Measurements from ENCODE around the gene KYNU.
"Not testable (repeated sequence)": the region's sequence is repeated elsewhere in the genome, so short reads cannot be mapped to it uniquely, and the experiment has no call there.

The KYNU gene

DNA sequence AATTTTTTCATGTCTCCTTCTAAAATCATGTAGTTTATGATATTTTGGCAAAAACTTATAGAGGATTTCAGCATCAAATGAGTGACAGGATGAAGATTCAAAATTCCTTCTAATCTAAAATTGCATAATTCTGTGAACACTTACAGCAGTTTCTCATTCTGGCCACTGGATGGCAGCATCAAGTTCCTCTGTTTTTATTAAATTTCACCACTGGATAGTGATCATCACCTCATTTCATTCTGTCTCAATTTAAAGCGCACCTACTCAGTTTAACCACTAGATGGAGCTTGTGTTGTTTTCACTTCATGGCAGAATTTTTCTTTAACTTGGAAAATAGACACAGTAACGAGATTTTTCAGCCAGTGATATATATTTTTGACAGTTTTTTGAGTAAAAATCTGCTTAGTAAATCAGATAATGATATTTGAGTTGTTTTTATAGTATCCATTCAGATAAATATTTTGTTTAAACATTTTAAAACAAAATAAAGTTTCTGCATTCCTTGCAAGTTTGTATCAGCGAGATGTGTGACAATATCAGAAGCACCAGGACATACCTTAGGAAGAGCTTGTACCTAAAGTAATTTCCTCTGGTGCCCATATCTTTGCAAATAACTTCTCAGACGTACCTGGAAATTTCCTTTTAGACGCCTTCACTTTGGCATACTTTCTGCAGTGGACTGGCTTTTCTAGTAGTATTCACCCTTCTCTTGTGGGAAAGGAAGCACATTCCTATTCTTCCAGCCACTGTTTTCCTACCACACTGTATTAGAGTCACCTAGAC is 157.0 kb downstream of the KYNU start:
- no peaks in the 10 kb centered on the region for H3K27me3 ChIP-seq (ENCODE audit: control insufficient read depth in 1 of 2, insufficient read depth in 2 of 2, low read length in 2 of 2)
- H3K9me3 ChIP-seq (ENCODE audit: control insufficient read depth in 1 of 2, low read length in 2 of 2) = no peaks in the 10 kb centered on the region
- no peaks in the 10 kb centered on the region for H3K36me3 ChIP-seq (ENCODE audit: control insufficient read depth in 1 of 2, insufficient read depth in 2 of 2, low read length in 2 of 2)
- H3K4me1 ChIP-seq (ENCODE audit: control insufficient read depth in 1 of 2, insufficient read depth in 2 of 2, low read length in 2 of 2) = no peaks in the 10 kb centered on the region
- no peak overlapping the region for H3K27ac ChIP-seq (ENCODE audit: low read depth, low read length)
- H3K9ac ChIP-seq (ENCODE audit: low read depth in 1 of 2, low read length in 2 of 2) = no peak overlapping the region
- no peak overlapping the region for H3K4me3 ChIP-seq (ENCODE audit: low read depth in 1 of 2, low read length in 2 of 2)

GRCh38 chr2:143051465-143051864 is 174.0 kb downstream of the KYNU start:
- Histone ChIP-seq H3K9me3 (ENCODE audit: control insufficient read depth in 1 of 2, low read length in 2 of 2) (peaks cover 0 to under 1% of the 10 kb centered on the region in 2 donors), H3K4me1 (ENCODE audit: control insufficient read depth in 1 of 2, insufficient read depth in 2 of 2, low read length in 2 of 2) (no peaks in the 10 kb centered on the region), H3K36me3 (ENCODE audit: control insufficient read depth in 1 of 2, insufficient read depth in 2 of 2, low read length in 2 of 2) (no peaks in the 10 kb centered on the region), H3K27me3 (ENCODE audit: control insufficient read depth in 1 of 2, insufficient read depth in 2 of 2, low read length in 2 of 2) (no peaks in the 10 kb centered on the region), H3K9ac (ENCODE audit: low read depth in 1 of 2, low read length in 2 of 2) (no peak overlapping the region), H3K4me3 (ENCODE audit: low read depth in 1 of 2, low read length in 2 of 2) (no peak overlapping the region), H3K27ac (ENCODE audit: low read depth, low read length) (no peak overlapping the region)

DNA sequence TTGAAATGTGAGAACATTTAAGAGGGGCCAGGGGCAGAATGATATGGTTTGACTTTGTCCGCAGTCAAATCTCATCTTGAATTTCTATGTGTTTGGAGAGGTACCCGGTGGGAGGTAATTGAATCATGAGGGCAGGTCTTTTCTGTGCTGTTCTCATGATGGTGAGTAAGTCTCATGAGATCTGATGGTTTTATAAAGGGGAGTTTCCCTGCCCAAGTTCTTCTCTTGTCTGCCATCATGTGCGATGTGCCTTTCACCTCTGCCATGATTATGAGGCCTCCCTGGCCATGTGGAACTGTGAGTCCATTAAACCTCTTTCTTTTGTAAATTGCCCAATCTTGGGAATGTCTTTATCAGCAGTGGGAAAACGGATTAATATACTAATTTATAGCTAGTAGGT is 176.0 kb downstream of the KYNU start:
- not testable (repeated sequence) for H3K27me3 ChIP-seq (ENCODE audit: control insufficient read depth in 1 of 2, insufficient read depth in 2 of 2, low read length in 2 of 2); H3K9me3 ChIP-seq (ENCODE audit: control insufficient read depth in 1 of 2, low read length in 2 of 2); H3K27ac ChIP-seq (ENCODE audit: low read depth, low read length); H3K4me1 ChIP-seq (ENCODE audit: control insufficient read depth in 1 of 2, insufficient read depth in 2 of 2, low read length in 2 of 2); H3K36me3 ChIP-seq (ENCODE audit: control insufficient read depth in 1 of 2, insufficient read depth in 2 of 2, low read length in 2 of 2); H3K9ac ChIP-seq (ENCODE audit: low read depth in 1 of 2, low read length in 2 of 2); H3K4me3 ChIP-seq (ENCODE audit: low read depth in 1 of 2, low read length in 2 of 2)

DNA sequence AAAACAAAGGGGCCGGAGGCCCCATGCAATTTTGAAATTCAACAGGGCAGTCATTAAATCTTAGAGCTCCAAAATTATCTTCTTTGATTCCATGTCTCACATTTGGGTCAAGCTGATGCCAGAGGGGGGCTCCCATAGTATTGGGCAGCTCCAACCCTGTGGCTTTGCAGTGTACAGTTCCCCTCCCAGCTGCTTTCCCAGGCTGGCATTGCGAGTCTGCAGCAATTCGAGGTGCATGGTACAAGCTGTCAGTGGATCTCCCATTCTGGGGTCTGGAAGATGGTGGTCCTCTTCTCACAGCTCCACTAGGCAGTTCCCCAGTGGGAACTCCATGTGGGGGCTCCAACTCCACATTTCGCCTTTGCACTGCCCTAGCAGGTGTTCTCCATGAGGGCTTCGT is 179.1 kb downstream of the KYNU start:
- no peak overlapping the region for H3K27ac ChIP-seq (ENCODE audit: low read depth, low read length)
- no peak overlapping the region for H3K4me3 ChIP-seq (ENCODE audit: low read depth in 1 of 2, low read length in 2 of 2)

DNA sequence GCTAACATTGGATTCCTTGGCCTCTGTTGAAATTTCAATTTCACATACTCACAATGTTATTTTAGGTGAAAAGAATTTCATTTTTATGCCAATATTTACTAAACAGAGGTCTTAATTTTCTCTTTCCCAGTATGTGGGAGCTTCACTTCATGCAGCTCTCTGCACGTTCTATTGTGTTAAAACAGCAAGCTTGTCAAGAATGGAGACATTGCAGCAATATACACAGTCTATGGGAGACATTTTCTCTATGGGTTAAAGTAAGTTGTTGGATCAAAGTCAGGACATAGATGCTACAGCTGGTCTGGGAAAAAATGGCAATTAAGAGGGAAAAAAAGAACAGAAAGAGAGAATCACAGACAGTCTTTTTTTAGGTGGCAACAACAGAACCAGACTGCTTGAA is 181.4 kb downstream of the KYNU start:
- Histone ChIP-seq H3K9ac (ENCODE audit: low read depth in 1 of 2, low read length in 2 of 2) (no peak overlapping the region), H3K36me3 (ENCODE audit: control insufficient read depth in 1 of 2, insufficient read depth in 2 of 2, low read length in 2 of 2) (no peaks in the 10 kb centered on the region), H3K27me3 (ENCODE audit: control insufficient read depth in 1 of 2, insufficient read depth in 2 of 2, low read length in 2 of 2) (no peaks in the 10 kb centered on the region), H3K4me3 (ENCODE audit: low read depth in 1 of 2, low read length in 2 of 2) (no peak overlapping the region), H3K4me1 (ENCODE audit: control insufficient read depth in 1 of 2, insufficient read depth in 2 of 2, low read length in 2 of 2) (no peaks in the 10 kb centered on the region), H3K27ac (ENCODE audit: low read depth, low read length) (no peak overlapping the region), H3K9me3 (ENCODE audit: control insufficient read depth in 1 of 2, low read length in 2 of 2) (peaks cover 4 to 5% of the 10 kb centered on the region in 2 donors)

More for the DNA sequence above, 179.1 kb downstream of the KYNU start:
- Histone ChIP-seq H3K9me3 (ENCODE audit: control insufficient read depth in 1 of 2, low read length in 2 of 2) (peaks cover 4 to 5% of the 10 kb centered on the region in 2 donors), H3K27me3 (ENCODE audit: control insufficient read depth in 1 of 2, insufficient read depth in 2 of 2, low read length in 2 of 2) (no peaks in the 10 kb centered on the region), H3K36me3 (ENCODE audit: control insufficient read depth in 1 of 2, insufficient read depth in 2 of 2, low read length in 2 of 2) (no peaks in the 10 kb centered on the region), H3K4me1 (ENCODE audit: control insufficient read depth in 1 of 2, insufficient read depth in 2 of 2, low read length in 2 of 2) (no peaks in the 10 kb centered on the region), H3K9ac (ENCODE audit: low read depth in 1 of 2, low read length in 2 of 2) (no peak overlapping the region)

GRCh38 chr2:143063612-143064200 is 186.2 kb downstream of the KYNU start:
- Histone ChIP-seq H3K36me3 (ENCODE audit: control insufficient read depth in 1 of 2, insufficient read depth in 2 of 2, low read length in 2 of 2) (no peaks in the 10 kb centered on the region), H3K9me3 (ENCODE audit: control insufficient read depth in 1 of 2, low read length in 2 of 2) (no peaks in the 10 kb centered on the region), H3K27me3 (ENCODE audit: control insufficient read depth in 1 of 2, insufficient read depth in 2 of 2, low read length in 2 of 2) (no peaks in the 10 kb centered on the region), H3K4me1 (ENCODE audit: control insufficient read depth in 1 of 2, insufficient read depth in 2 of 2, low read length in 2 of 2) (no peaks in the 10 kb centered on the region), H3K27ac (ENCODE audit: low read depth, low read length) (no peak overlapping the region), H3K9ac (ENCODE audit: low read depth in 1 of 2, low read length in 2 of 2) (no peak overlapping the region), H3K4me3 (ENCODE audit: low read depth in 1 of 2, low read length in 2 of 2) (no peak overlapping the region)

- Histone ChIP-seq H3K27me3 (ENCODE audit: control insufficient read depth in 1 of 2, insufficient read depth in 2 of 2, low read length in 2 of 2) (no peaks in the 10 kb centered on the region), H3K36me3 (ENCODE audit: control insufficient read depth in 1 of 2, insufficient read depth in 2 of 2, low read length in 2 of 2) (no peaks in the 10 kb centered on the region), H3K27ac (ENCODE audit: low read depth, low read length) (no peak overlapping the region)
Measured at GRCh38 chr2:143068094-143068493, 190.6 kb downstream of the KYNU start.

GRCh38 chr2:143068509-143068908 is 191.0 kb downstream of the KYNU start:
- Histone ChIP-seq H3K36me3 (ENCODE audit: control insufficient read depth in 1 of 2, insufficient read depth in 2 of 2, low read length in 2 of 2) (no peaks in the 10 kb centered on the region), H3K4me3 (ENCODE audit: low read depth in 1 of 2, low read length in 2 of 2) (no peak overlapping the region), H3K27ac (ENCODE audit: low read depth, low read length) (no peak overlapping the region), H3K4me1 (ENCODE audit: control insufficient read depth in 1 of 2, insufficient read depth in 2 of 2, low read length in 2 of 2) (no peaks in the 10 kb centered on the region), H3K9ac (ENCODE audit: low read depth in 1 of 2, low read length in 2 of 2) (no peak overlapping the region), H3K9me3 (ENCODE audit: control insufficient read depth in 1 of 2, low read length in 2 of 2) (peaks cover 0 to under 1% of the 10 kb centered on the region in 2 donors), H3K27me3 (ENCODE audit: control insufficient read depth in 1 of 2, insufficient read depth in 2 of 2, low read length in 2 of 2) (no peaks in the 10 kb centered on the region)

More at GRCh38 chr2:143068094-143068493, 190.6 kb downstream of the KYNU start:
- H3K4me3 ChIP-seq (ENCODE audit: low read depth in 1 of 2, low read length in 2 of 2) = no peak overlapping the region
- H3K4me1 ChIP-seq (ENCODE audit: control insufficient read depth in 1 of 2, insufficient read depth in 2 of 2, low read length in 2 of 2) = no peaks in the 10 kb centered on the region
- H3K9ac ChIP-seq (ENCODE audit: low read depth in 1 of 2, low read length in 2 of 2) = no peak overlapping the region
- H3K9me3 ChIP-seq (ENCODE audit: control insufficient read depth in 1 of 2, low read length in 2 of 2) = no peaks in the 10 kb centered on the region

DNA sequence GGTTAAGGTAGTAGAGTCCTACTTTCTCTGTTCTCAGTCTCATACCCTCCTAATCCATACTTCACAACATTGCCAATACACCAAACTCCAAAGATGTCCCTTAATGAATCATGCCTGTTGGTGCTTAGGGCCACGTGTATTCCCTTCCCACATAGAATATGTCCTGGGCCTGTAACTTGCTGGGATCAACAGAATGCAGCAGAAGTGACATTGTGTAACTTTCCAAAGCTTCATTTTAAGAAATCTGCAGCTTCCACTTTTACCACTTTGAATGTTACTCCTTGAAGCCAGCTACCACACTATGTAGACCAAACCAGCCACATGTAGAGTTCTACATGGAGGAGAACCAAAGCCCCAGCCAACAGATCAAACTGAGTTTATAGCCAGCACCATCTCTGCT is 193.2 kb downstream of the KYNU start:
- no peaks in the 10 kb centered on the region for H3K4me1 ChIP-seq (ENCODE audit: control insufficient read depth in 1 of 2, insufficient read depth in 2 of 2, low read length in 2 of 2)

DNA sequence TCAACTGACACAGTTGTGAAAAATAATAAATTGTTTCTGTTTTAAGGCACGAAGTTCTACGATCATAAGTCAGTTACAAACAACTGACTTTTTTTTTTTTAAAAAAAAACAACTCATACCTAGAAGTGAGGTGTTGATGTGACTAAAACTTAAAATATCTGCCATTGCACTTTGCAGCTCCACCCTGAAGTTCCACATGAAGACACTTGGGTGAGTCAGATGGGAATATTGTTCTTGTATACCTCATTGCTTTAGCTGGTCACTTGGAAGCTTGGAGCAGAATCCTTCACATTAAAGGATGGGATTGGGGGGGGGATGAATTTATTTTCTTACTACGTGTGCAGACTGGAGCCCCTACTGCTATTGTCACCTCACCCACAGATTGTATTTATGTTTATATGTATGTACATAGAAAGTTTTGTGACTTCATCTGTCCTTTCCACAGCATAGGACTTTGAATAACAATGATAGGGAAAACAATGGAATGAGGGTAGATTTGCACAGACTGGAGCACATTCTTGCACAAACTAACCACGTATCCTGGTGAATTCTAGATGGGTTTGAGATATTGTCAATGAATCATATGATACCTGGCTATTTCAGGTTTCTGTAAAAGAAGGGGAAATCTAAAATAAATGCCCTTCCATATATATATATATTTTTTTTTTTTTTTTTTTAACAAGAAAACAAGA is 193.9 kb downstream of the KYNU start:
- no peaks in the 10 kb centered on the region for H3K27me3 ChIP-seq (ENCODE audit: control insufficient read depth in 1 of 2, insufficient read depth in 2 of 2, low read length in 2 of 2)
- no peak overlapping the region for H3K9ac ChIP-seq (ENCODE audit: low read depth in 1 of 2, low read length in 2 of 2)
- no peaks in the 10 kb centered on the region for H3K4me1 ChIP-seq (ENCODE audit: control insufficient read depth in 1 of 2, insufficient read depth in 2 of 2, low read length in 2 of 2)
- no peak overlapping the region for H3K4me3 ChIP-seq (ENCODE audit: low read depth in 1 of 2, low read length in 2 of 2)
- H3K36me3 ChIP-seq (ENCODE audit: control insufficient read depth in 1 of 2, insufficient read depth in 2 of 2, low read length in 2 of 2) = no peaks in the 10 kb centered on the region
- H3K27ac ChIP-seq (ENCODE audit: low read depth, low read length) = no peak overlapping the region
- peaks cover 8% of the 10 kb centered on the region in 2 donors for H3K9me3 ChIP-seq (ENCODE audit: control insufficient read depth in 1 of 2, low read length in 2 of 2)

More for the DNA sequence above, 193.2 kb downstream of the KYNU start:
- H3K36me3 ChIP-seq (ENCODE audit: control insufficient read depth in 1 of 2, insufficient read depth in 2 of 2, low read length in 2 of 2) = no peaks in the 10 kb centered on the region
- H3K27ac ChIP-seq (ENCODE audit: low read depth, low read length) = no peak overlapping the region
- no peak overlapping the region for H3K9ac ChIP-seq (ENCODE audit: low read depth in 1 of 2, low read length in 2 of 2)
- H3K27me3 ChIP-seq (ENCODE audit: control insufficient read depth in 1 of 2, insufficient read depth in 2 of 2, low read length in 2 of 2) = no peaks in the 10 kb centered on the region
- H3K9me3 ChIP-seq (ENCODE audit: control insufficient read depth in 1 of 2, low read length in 2 of 2) = peaks cover 5 to 8% of the 10 kb centered on the region in 2 donors
- no peak overlapping the region for H3K4me3 ChIP-seq (ENCODE audit: low read depth in 1 of 2, low read length in 2 of 2)

All from duodenal mucosa (tissue), 2 donors.